GM15510 (cell line): ENCODE measurements around the gene PTPRR.

Experiments
- POLR2A ChIP-seq: IDR thresholded peaks from 3 replicates; pipeline ENCODE4 v1.6.1; 2011; ENCODE audit warnings: borderline replicate concordance; ENCODE audit not compliant: insufficient read length; ENCODE audit errors: extremely low read depth

PTPRR gene

GRCh38 chr12:70648831-70649230, 271.7 kb downstream of the PTPRR start:
- no peak for TF ChIP-seq POLR2A

- no peak for TF ChIP-seq POLR2A
Measured at GRCh38 chr12:70648191-70648590, 272.3 kb downstream of the PTPRR start.

GRCh38 chr12:70646850-70647249, 273.7 kb downstream of the PTPRR start:
- TF ChIP-seq POLR2A: no peak

- no peak for TF ChIP-seq POLR2A
Measured at GRCh38 chr12:70645494-70646317, 274.8 kb downstream of the PTPRR start.

GRCh38 chr12:70644861-70645260, 275.7 kb downstream of the PTPRR start:
- no peak for TF ChIP-seq POLR2A

GRCh38 chr12:70643939-70644338, 276.6 kb downstream of the PTPRR start:
- TF ChIP-seq POLR2A: no peak

- no peak for TF ChIP-seq POLR2A
Measured at GRCh38 chr12:70641691-70642090, 278.8 kb downstream of the PTPRR start.

GRCh38 chr12:70640901-70641300, 279.6 kb downstream of the PTPRR start:
- no peak for TF ChIP-seq POLR2A

- TF ChIP-seq POLR2A: no peak
Measured at GRCh38 chr12:70639535-70639934, 281.0 kb downstream of the PTPRR start.

GRCh38 chr12:70638639-70639360, 281.7 kb downstream of the PTPRR start:
- no peak for TF ChIP-seq POLR2A

- no peak for TF ChIP-seq POLR2A
Measured at GRCh38 chr12:70637303-70638085, 283.0 kb downstream of the PTPRR start, which contains the start of gene PTPRB. Gene PTPRB (minus strand): TSS chr12:70637429. CDS start chr12:70637395, 34 bp downstream.

- TF ChIP-seq POLR2A: no peak
Measured at GRCh38 chr12:70635755-70636154, 284.8 kb downstream of the PTPRR start.

GRCh38 chr12:70628701-70629480, 291.6 kb downstream of the PTPRR start:
- no peak for TF ChIP-seq POLR2A

GRCh38 chr12:70627677-70628076, 292.9 kb downstream of the PTPRR start:
- TF ChIP-seq POLR2A: no peak
